IPS-18c (cell line): ENCODE data around the gene SLC48A1.

Experiments
- H3K4me3 ChIP-seq: 2 replicates; pipeline ENCODE4 v1.7.0; 2013; ENCODE audit warnings: low read depth, mild to moderate bottlenecking, low read length, moderate library complexity; ENCODE audit not compliant: insufficient read depth
- H3K9me3 ChIP-seq: one replicate; pipeline ENCODE4 v1.6.1; 2013; ENCODE audit warnings: mild to moderate bottlenecking, low read length, moderate library complexity; ENCODE audit not compliant: control insufficient read depth, insufficient read depth

The SLC48A1 gene

GRCh38 chr12:47753021-47754001, 19.7 kb upstream of the SLC48A1 start:
- Histone ChIP-seq H3K9me3 (no peaks in the 10 kb centered on the region), H3K4me3 (no peak overlapping the region)

- no peak overlapping the region for H3K4me3 ChIP-seq
- H3K9me3 ChIP-seq = peaks cover under 1% of the 10 kb centered on the region
These were observed 18.9 kb upstream of the SLC48A1 start for GRCh38 chr12:47754126-47754525.

- peaks cover 2% of the 10 kb centered on the region for H3K9me3 ChIP-seq
- H3K4me3 ChIP-seq = no peak overlapping the region
These were observed 18.2 kb upstream of the SLC48A1 start for GRCh38 chr12:47754881-47755280.

DNA sequence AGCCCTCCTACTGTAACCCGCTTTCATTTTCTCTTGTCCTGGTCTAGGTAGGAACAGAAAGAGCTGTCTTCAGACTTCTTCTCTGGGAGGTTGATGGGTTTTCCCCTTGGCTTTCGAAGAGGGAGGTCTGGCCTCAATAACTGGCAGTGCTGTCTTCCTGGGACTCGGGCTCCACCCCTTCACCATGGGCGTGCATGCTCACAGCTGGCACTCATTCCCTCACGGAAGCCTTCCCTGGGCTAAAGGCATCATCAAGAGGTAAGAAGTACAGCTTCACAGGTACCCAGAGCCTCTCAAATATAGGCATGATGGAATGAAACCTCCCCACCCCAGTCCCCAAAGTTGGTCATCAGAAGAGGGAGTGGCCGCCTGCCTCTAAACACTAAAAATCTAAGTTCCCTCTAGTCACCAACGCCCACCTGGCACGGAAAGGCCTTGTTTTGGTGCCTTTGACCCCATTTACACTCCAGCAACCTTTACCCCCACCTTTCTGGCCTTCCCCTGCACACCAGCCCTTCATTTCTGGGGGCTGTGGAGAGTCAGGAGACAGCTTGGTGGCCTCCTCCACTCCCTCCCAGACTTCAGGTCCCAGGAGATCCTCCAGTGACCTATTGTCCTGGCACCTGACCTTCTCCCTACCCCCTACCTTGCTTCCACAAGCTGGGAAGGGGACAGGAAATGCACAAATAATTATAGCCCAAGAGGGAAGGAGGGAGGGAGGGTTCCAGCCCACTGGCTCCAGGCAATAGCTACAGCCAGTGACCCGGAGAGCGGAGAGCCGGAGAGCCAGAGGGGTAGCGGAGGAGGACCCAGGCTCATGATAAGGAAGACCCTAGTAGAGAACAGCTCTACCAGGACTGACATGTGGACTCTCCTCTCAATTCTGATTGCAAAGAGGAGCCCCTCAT, 17.1 kb upstream of the SLC48A1 start:
- Histone ChIP-seq H3K9me3 (peaks cover 2% of the 10 kb centered on the region), H3K4me3 (no peak overlapping the region)

GRCh38 chr12:47757364-47757839, 15.6 kb upstream of the SLC48A1 start:
- peak overlapping the region; percentile 20; the same call in 1 of the 2 replicates for H3K4me3 ChIP-seq
- peaks cover 2% of the 10 kb centered on the region for H3K9me3 ChIP-seq

- Histone ChIP-seq H3K9me3 (peaks cover 2% of the 10 kb centered on the region), H3K4me3 (peak overlapping the region; percentile 66; the same call in 1 of the 2 replicates)
These were observed 15.0 kb upstream of the SLC48A1 start for GRCh38 chr12:47757840-47758583.

DNA sequence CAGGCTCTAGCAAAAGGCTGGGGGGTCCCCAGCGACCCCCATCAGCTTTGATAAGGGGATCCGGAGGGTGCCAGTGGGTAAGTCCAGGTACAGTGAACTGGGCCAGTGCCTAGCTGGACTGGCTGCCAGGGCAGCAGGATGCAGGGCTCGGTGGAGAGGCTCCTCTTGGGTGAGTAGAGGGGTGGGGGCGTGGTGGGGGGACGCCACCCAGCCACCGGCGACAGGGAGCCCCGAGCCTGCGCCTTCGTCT, 14.5 kb upstream of the SLC48A1 start:
- peaks cover 2% of the 10 kb centered on the region for H3K9me3 ChIP-seq
- H3K4me3 ChIP-seq = peak overlapping the region; percentile 66

GRCh38 chr12:47758834-47759690, 14.0 kb upstream of the SLC48A1 start, which contains the start of gene RAPGEF3:
RAPGEF3 (minus strand) TSS chr12:47758880; CDS start chr12:47758556, 324 bp downstream.
- Histone ChIP-seq H3K4me3 (peak within 1 kb of the TSS; percentile 66), H3K9me3 (peaks cover 2% of the 10 kb centered on the region)

DNA sequence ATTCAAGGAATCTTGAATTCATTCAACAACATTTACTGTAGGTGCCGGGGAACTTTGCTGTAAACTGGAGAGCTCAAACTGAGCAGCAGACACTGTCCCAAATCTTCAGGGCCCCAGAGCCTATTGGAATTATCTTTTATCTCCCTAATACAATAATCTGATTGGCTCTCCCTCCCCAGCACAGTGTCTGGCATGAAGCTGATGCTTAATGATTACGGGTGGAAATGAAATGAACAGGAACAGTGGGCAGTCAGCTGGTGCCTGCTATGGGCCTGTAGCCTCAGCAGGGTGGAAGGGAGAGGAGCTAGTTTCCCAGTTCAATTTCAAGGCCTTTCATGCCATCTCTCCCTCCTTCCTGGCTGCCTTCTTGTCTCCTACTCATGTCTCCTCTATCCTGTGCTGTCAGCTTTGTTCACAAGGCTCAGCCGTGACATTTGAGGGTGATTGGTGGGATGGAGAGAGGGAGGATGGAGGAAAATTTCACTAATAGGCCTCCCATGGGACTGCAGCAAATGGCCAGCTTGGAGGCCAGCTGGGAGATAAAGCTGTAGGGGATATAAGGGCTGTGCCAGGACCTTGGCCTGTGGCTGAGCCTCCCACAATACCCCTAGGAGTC, 10.1 kb upstream of the SLC48A1 start:
- Histone ChIP-seq H3K4me3 (no peak overlapping the region), H3K9me3 (peaks cover 6% of the 10 kb centered on the region)

GRCh38 chr12:47763481-47764346, 9.3 kb upstream of the SLC48A1 start:
- Histone ChIP-seq H3K9me3 (peaks cover 8% of the 10 kb centered on the region), H3K4me3 (no peak overlapping the region)

DNA sequence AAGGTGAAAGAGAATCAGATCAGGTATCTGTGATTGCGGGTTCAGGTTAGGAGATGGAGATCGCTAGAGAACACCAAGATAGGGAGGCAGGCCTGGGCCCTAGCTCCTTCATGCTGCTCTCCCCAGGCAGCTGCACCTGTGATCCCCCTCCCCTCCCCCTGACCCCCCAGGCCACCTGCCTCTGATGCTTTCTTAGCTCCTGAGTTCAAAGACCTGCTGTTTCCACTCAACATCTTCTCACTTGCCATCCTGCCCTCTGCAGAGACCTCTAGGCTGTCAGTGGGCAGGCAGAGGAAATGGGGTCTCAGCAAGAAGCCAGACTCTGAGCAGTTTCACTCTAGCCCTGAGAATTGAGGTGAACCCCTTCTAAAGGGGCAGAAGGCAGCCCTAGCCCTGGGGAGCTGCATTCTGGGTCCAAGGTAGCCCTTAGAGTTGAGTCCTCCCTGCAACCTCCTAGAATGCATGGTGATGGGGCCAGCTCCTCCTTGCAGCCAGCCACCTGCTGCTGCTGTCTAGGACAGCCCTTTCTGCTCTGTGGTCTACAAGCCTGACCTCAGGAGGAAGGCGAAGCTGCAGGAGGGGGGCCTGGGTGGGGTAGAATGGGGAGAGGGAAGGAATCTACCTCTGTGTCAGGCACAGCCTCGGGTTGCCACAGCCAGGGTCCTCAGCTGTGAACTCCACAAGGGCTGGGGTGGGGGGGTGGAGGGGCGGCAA, 6.4 kb upstream of the SLC48A1 start:
- Histone ChIP-seq H3K9me3 (peaks cover 6% of the 10 kb centered on the region), H3K4me3 (no peak overlapping the region)

- Histone ChIP-seq H3K4me3 (no peak overlapping the region), H3K9me3 (peaks cover 6% of the 10 kb centered on the region)
These were observed 5.8 kb upstream of the SLC48A1 start for GRCh38 chr12:47767216-47767724.

GRCh38 chr12:47768323-47768811, 4.7 kb upstream of the SLC48A1 start:
- H3K9me3 ChIP-seq = peaks cover 6% of the 10 kb centered on the region
- no peak overlapping the region for H3K4me3 ChIP-seq
